Skeletal muscle satellite cell (primary cell): ENCODE measurements around the gene DGKB.
"Not testable (repeated sequence)": the region's sequence is repeated elsewhere in the genome, so short reads cannot be mapped to it uniquely, and the experiment has no call there.

Experiments used
- H3K27me3 ChIP-seq: 2 replicates; pipeline ENCODE4 v1.7.0; 2013; ENCODE audit warnings: low read length; ENCODE audit not compliant: control insufficient read depth, insufficient read depth
- H3K36me3 ChIP-seq: 2 replicates; pipeline ENCODE4 v1.7.0; 2013; ENCODE audit warnings: mild to moderate bottlenecking, control low read depth, low read length; ENCODE audit not compliant: insufficient read depth
- H3K4me1 ChIP-seq: 2 replicates; pipeline ENCODE4 v1.7.0; 2013; ENCODE audit warnings: low read length; ENCODE audit not compliant: control insufficient read depth, insufficient read depth
- H3K4me2 ChIP-seq: 2 replicates; pipeline ENCODE4 v1.7.0; 2013; ENCODE audit warnings: mild to moderate bottlenecking, low read length
- H3K4me3 ChIP-seq: 2 replicates; pipeline ENCODE4 v1.7.0; 2013; ENCODE audit warnings: low read length
- H3K9ac ChIP-seq: 2 replicates; pipeline ENCODE4 v1.7.0; 2013; ENCODE audit warnings: mild to moderate bottlenecking, low read depth, low read length, moderate library complexity
- H3K9me3 ChIP-seq: replicated peaks from 2 replicates; pipeline ENCODE4 v1.7.0; 2013; ENCODE audit warnings: mild to moderate bottlenecking, control low read depth, low read length

Gene DGKB

GRCh38 chr7:14279065-14279871 is 623.3 kb downstream of the DGKB start:
- not testable (repeated sequence) for H3K4me3 ChIP-seq, H3K9me3 ChIP-seq, H3K27me3 ChIP-seq, H3K4me1 ChIP-seq, H3K36me3 ChIP-seq, H3K4me2 ChIP-seq, H3K9ac ChIP-seq

- no peak overlapping the region for H3K9ac ChIP-seq
- H3K36me3 ChIP-seq = no peaks in the 10 kb centered on the region
- H3K9me3 ChIP-seq = no peaks in the 10 kb centered on the region
- no peaks in the 10 kb centered on the region for H3K4me1 ChIP-seq
- no peaks in the 10 kb centered on the region for H3K27me3 ChIP-seq
- H3K4me2 ChIP-seq = no peak overlapping the region
- H3K4me3 ChIP-seq = no peak overlapping the region
These were observed 627.2 kb downstream of the DGKB start for GRCh38 chr7:14275356-14275755.

GRCh38 chr7:14271441-14271840 is 631.1 kb downstream of the DGKB start:
- no peak overlapping the region for H3K4me2 ChIP-seq
- H3K27me3 ChIP-seq = no peaks in the 10 kb centered on the region
- no peak overlapping the region for H3K9ac ChIP-seq
- H3K4me3 ChIP-seq = no peak overlapping the region
- no peaks in the 10 kb centered on the region for H3K4me1 ChIP-seq
- H3K36me3 ChIP-seq = no peaks in the 10 kb centered on the region
- H3K9me3 ChIP-seq = no peaks in the 10 kb centered on the region

GRCh38 chr7:14270099-14270498 is 632.5 kb downstream of the DGKB start:
- H3K4me1 ChIP-seq = no peaks in the 10 kb centered on the region
- H3K36me3 ChIP-seq = no peaks in the 10 kb centered on the region
- H3K9me3 ChIP-seq = no peaks in the 10 kb centered on the region
- H3K9ac ChIP-seq = no peak overlapping the region
- H3K4me2 ChIP-seq = no peak overlapping the region
- H3K27me3 ChIP-seq = no peaks in the 10 kb centered on the region
- no peak overlapping the region for H3K4me3 ChIP-seq

DNA sequence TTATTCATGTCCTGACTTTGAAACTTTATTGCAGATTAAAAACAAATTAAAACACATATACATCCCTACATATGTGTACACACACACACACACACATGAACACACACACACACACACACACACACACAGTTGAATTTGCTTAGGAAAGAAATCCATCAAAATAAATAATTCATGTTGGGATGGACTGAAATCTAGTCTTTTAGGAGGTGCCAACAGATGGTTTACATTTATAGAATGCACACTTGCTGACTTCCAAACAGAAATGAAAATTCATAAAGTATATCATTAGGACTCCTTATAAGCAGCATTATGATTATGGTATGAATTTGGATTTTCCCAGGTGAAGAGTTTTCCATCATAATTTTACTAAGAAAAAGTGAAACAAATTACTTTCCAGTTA is 642.5 kb downstream of the DGKB start:
- H3K4me3 ChIP-seq = no peak overlapping the region
- no peaks in the 10 kb centered on the region for H3K9me3 ChIP-seq
- no peaks in the 10 kb centered on the region for H3K36me3 ChIP-seq
- no peak overlapping the region for H3K4me2 ChIP-seq
- H3K27me3 ChIP-seq = no peaks in the 10 kb centered on the region
- no peak overlapping the region for H3K9ac ChIP-seq
- H3K4me1 ChIP-seq = no peaks in the 10 kb centered on the region

DNA sequence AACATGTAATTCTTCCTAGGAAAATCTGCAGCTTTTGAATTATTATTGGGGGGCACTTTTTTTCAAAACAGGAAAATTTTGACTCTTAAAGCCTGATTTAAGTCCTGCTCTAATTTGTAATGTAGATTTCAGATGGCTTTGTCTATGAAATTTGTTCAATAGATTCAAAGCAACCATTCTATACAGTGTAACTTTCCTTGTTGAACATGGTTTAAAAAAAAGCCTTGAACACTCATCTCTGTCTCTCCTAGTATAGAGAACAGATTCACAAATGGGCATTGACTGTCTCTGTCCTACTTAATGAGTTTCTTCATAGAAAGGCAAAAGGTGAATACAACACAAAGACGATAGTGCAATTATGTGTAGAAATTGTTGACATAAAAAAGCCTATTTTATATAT is 643.7 kb downstream of the DGKB start:
- no peaks in the 10 kb centered on the region for H3K36me3 ChIP-seq
- H3K4me3 ChIP-seq = no peak overlapping the region
- H3K27me3 ChIP-seq = no peaks in the 10 kb centered on the region
- no peaks in the 10 kb centered on the region for H3K4me1 ChIP-seq
- H3K9ac ChIP-seq = no peak overlapping the region
- H3K9me3 ChIP-seq = no peaks in the 10 kb centered on the region
- no peak overlapping the region for H3K4me2 ChIP-seq

- Histone ChIP-seq H3K9ac (no peak overlapping the region), H3K27me3 (no peaks in the 10 kb centered on the region), H3K4me1 (no peaks in the 10 kb centered on the region), H3K4me2 (no peak overlapping the region), H3K9me3 (no peaks in the 10 kb centered on the region), H3K4me3 (no peak overlapping the region), H3K36me3 (no peaks in the 10 kb centered on the region)
These were observed 644.1 kb downstream of the DGKB start for GRCh38 chr7:14258441-14258840.

- H3K36me3 ChIP-seq = no peaks in the 10 kb centered on the region
- H3K9ac ChIP-seq = no peak overlapping the region
- no peaks in the 10 kb centered on the region for H3K27me3 ChIP-seq
- no peak overlapping the region for H3K4me2 ChIP-seq
- no peak overlapping the region for H3K4me3 ChIP-seq
- H3K4me1 ChIP-seq = no peaks in the 10 kb centered on the region
- no peaks in the 10 kb centered on the region for H3K9me3 ChIP-seq
These were observed 650.1 kb downstream of the DGKB start for GRCh38 chr7:14252458-14252857.

GRCh38 chr7:14242175-14242574 is 660.4 kb downstream of the DGKB start:
- no peak overlapping the region for H3K4me3 ChIP-seq
- no peaks in the 10 kb centered on the region for H3K27me3 ChIP-seq
- H3K4me2 ChIP-seq = no peak overlapping the region
- H3K9me3 ChIP-seq = no peaks in the 10 kb centered on the region
- H3K36me3 ChIP-seq = no peaks in the 10 kb centered on the region
- no peak overlapping the region for H3K9ac ChIP-seq
- no peaks in the 10 kb centered on the region for H3K4me1 ChIP-seq

GRCh38 chr7:14236834-14237233 is 665.7 kb downstream of the DGKB start:
- Histone ChIP-seq H3K36me3 (no peaks in the 10 kb centered on the region), H3K4me3 (no peak overlapping the region), H3K9me3 (no peaks in the 10 kb centered on the region), H3K9ac (no peak overlapping the region), H3K4me1 (peaks cover 11% of the 10 kb centered on the region), H3K4me2 (no peak overlapping the region), H3K27me3 (no peaks in the 10 kb centered on the region)

DNA sequence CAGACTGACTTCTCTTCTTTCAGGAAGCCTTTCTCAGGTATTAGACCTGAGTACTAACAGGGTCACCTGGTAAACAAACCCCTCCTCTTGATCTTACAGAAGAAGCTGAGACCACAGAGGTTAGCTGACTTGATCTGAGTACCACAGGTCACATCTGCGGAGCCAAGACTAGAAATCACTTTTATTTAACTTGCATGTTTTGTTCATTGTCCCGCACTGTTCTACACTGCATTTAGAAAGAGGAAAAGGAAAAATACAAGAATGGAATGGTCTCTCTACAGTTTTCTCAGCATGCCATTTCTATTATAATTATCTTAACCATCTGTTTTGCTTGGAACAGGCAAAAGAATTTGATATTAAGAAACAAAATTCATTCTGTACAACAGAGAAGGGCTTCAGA is 667.5 kb downstream of the DGKB start:
- Histone ChIP-seq H3K9ac (no peak overlapping the region), H3K4me3 (no peak overlapping the region), H3K27me3 (no peaks in the 10 kb centered on the region), H3K36me3 (no peaks in the 10 kb centered on the region), H3K4me2 (no peak overlapping the region), H3K9me3 (no peaks in the 10 kb centered on the region), H3K4me1 (peaks cover 11% of the 10 kb centered on the region)

- Histone ChIP-seq H3K9ac (no peak overlapping the region), H3K4me1 (peaks cover 11% of the 10 kb centered on the region), H3K4me2 (peak overlapping the region; percentile 18), H3K4me3 (no peak overlapping the region), H3K27me3 (no peaks in the 10 kb centered on the region), H3K9me3 (no peaks in the 10 kb centered on the region), H3K36me3 (no peaks in the 10 kb centered on the region)
These were observed 668.6 kb downstream of the DGKB start for GRCh38 chr7:14233868-14234369.
